Measurements from ENCODE around the gene RNF43. TPM values are rescaled to one million over a fixed set of nuclear protein-coding genes. Genes with fewer than 3 reads are reported as not detected.

RNF43 gene
- total RNA-seq, 1 donor from 2014 or later: 9.9 TPM

Other genes with a start within 250 kb of the RNF43 start
- gene EPX, start 224.8 kb downstream of the RNF43 start, total RNA-seq: 1.9 TPM
- 11.0 TPM for gene MKS1, start 198.3 kb downstream of the RNF43 start, total RNA-seq
- not detected for gene LPO, start 178.9 kb downstream of the RNF43 start, total RNA-seq
- gene MPO, start 136.6 kb downstream of the RNF43 start, total RNA-seq: 51.1 TPM
- gene TSPOAP1, start 88.7 kb downstream of the RNF43 start, total RNA-seq: 3.9 TPM
- gene SUPT4H1, start 65.3 kb downstream of the RNF43 start, total RNA-seq: 35.0 TPM
- gene HSF5, start 70.9 kb upstream of the RNF43 start, total RNA-seq: under 0.01 TPM
- gene MTMR4, start 97.1 kb upstream of the RNF43 start, total RNA-seq: 29.4 TPM